Stimulated activated naive B cell treated with anti-CD40 and anti-IgM and Interleukin-4, amounts not matched to agents 10 μg/mL and 1 μg/mL and 100 μg/mL, for 72 hours (primary cell): ENCODE measurements around the gene PCDH9.

ENCODE experiments used
- ATAC-seq, 2 donors: fragments of 150-1000 bp; cut with Tn5 transposase; replicated peaks; 2 replicates each; pipeline ENCODE4 v1.10.0; 2021; ENCODE audit warnings: moderate library complexity in 1 of 2
- DNase-seq: peaks from one replicate; pipeline ENCODE4 v3.0.0; 2021
- H3K27ac Mint-ChIP-seq: one replicate; pipeline ENCODE4 v1.8.0; 2022; ENCODE audit warnings: mild to moderate bottlenecking, mixed read lengths
- H3K27me3 Mint-ChIP-seq, 2 donors: one replicate each; pipeline ENCODE4 v1.8.0; 2022; ENCODE audit warnings: mixed read lengths in 2 of 2
- H3K36me3 Mint-ChIP-seq, 2 donors: one replicate each; pipeline ENCODE4 v1.8.0; 2022; ENCODE audit warnings: mixed read lengths in 2 of 2, mild to moderate bottlenecking in 1 of 2
- H3K4me1 Mint-ChIP-seq, 2 donors: one replicate each; pipeline ENCODE4 v1.8.0; 2022; ENCODE audit warnings: mixed read lengths in 2 of 2, mild to moderate bottlenecking in 1 of 2
- H3K4me3 Mint-ChIP-seq, 2 donors: one replicate each; pipeline ENCODE4 v1.8.0; 2022; ENCODE audit warnings: mild to moderate bottlenecking in 2 of 2, mixed read lengths in 2 of 2, moderate library complexity in 1 of 2
- H3K9me3 Mint-ChIP-seq, 2 donors: one replicate each; pipeline ENCODE4 v1.8.0; 2022; ENCODE audit warnings: mixed read lengths in 2 of 2, mild to moderate bottlenecking in 1 of 2

PCDH9 gene

GRCh38 chr13:66534561-66534960, 695.6 kb downstream of the PCDH9 start:
- no peak for ATAC-seq
- no peaks in the 10 kb centered on the region for H3K36me3 Mint-ChIP-seq
- H3K27me3 Mint-ChIP-seq = no peaks in the 10 kb centered on the region
- no peak for DNase-seq
- H3K9me3 Mint-ChIP-seq = peaks cover 4% of the 10 kb centered on the region in 2 donors
- no peak overlapping the region for H3K27ac Mint-ChIP-seq
- no peaks in the 10 kb centered on the region for H3K4me1 Mint-ChIP-seq
- H3K4me3 Mint-ChIP-seq = no peak overlapping the region

- no peak for ATAC-seq
- no peak overlapping the region for H3K4me3 Mint-ChIP-seq
- DNase-seq = no peak
- H3K4me1 Mint-ChIP-seq = no peaks in the 10 kb centered on the region
- H3K9me3 Mint-ChIP-seq = no peaks in the 10 kb centered on the region
- H3K27me3 Mint-ChIP-seq = no peaks in the 10 kb centered on the region
- no peaks in the 10 kb centered on the region for H3K36me3 Mint-ChIP-seq
- H3K27ac Mint-ChIP-seq = no peak overlapping the region
Measured at GRCh38 chr13:66532845-66533244, 697.3 kb downstream of the PCDH9 start.

GRCh38 chr13:66532146-66532545, 698.0 kb downstream of the PCDH9 start:
- DNase-seq = no peak
- H3K4me1 Mint-ChIP-seq = no peaks in the 10 kb centered on the region

GRCh38 chr13:66530686-66531085, 699.5 kb downstream of the PCDH9 start:
- Mint-ChIP-seq H3K27me3 (peaks cover 0 to 3% of the 10 kb centered on the region in 2 donors), H3K4me1 (peaks cover 0 to 2% of the 10 kb centered on the region in 2 donors), H3K36me3 (no peaks in the 10 kb centered on the region)

More at GRCh38 chr13:66532146-66532545, 698.0 kb downstream of the PCDH9 start:
- Mint-ChIP-seq H3K9me3 (no peaks in the 10 kb centered on the region), H3K4me3 (no peak overlapping the region), H3K36me3 (no peaks in the 10 kb centered on the region), H3K27ac (no peak overlapping the region), H3K27me3 (no peaks in the 10 kb centered on the region)
- ATAC-seq = no peak

GRCh38 chr13:66530158-66530557, 700.0 kb downstream of the PCDH9 start:
- H3K36me3 Mint-ChIP-seq = no peaks in the 10 kb centered on the region
- H3K4me1 Mint-ChIP-seq = peaks cover 0 to 2% of the 10 kb centered on the region in 2 donors
- H3K4me3 Mint-ChIP-seq = no peak overlapping the region
- ATAC-seq = no peak
- H3K27me3 Mint-ChIP-seq = peaks cover 0 to 3% of the 10 kb centered on the region in 2 donors
- H3K9me3 Mint-ChIP-seq = no peaks in the 10 kb centered on the region
- DNase-seq = no peak
- H3K27ac Mint-ChIP-seq = no peak overlapping the region

More at GRCh38 chr13:66530686-66531085, 699.5 kb downstream of the PCDH9 start:
- no peak overlapping the region for H3K4me3 Mint-ChIP-seq
- DNase-seq (no peak), ATAC-seq (no peak)
- H3K27ac Mint-ChIP-seq = no peak overlapping the region
- no peaks in the 10 kb centered on the region for H3K9me3 Mint-ChIP-seq

- Mint-ChIP-seq H3K4me1 (peaks cover 0 to 4% of the 10 kb centered on the region in 2 donors), H3K4me3 (no peak overlapping the region), H3K36me3 (no peaks in the 10 kb centered on the region), H3K27me3 (peaks cover 0 to 3% of the 10 kb centered on the region in 2 donors), H3K27ac (no peak overlapping the region), H3K9me3 (no peaks in the 10 kb centered on the region)
- ATAC-seq (no peak), DNase-seq (no peak)
Measured at GRCh38 chr13:66528944-66529576, 701.1 kb downstream of the PCDH9 start.

GRCh38 chr13:66528180-66528579, 702.0 kb downstream of the PCDH9 start:
- DNase-seq (no peak), ATAC-seq (no peak)
- H3K9me3 Mint-ChIP-seq = no peaks in the 10 kb centered on the region
- no peak overlapping the region for H3K27ac Mint-ChIP-seq
- H3K4me3 Mint-ChIP-seq = no peak overlapping the region
- H3K36me3 Mint-ChIP-seq = no peaks in the 10 kb centered on the region
- H3K27me3 Mint-ChIP-seq = peaks cover 0 to 7% of the 10 kb centered on the region in 2 donors
- peaks cover 0 to 4% of the 10 kb centered on the region in 2 donors for H3K4me1 Mint-ChIP-seq

- Mint-ChIP-seq H3K36me3 (no peaks in the 10 kb centered on the region), H3K27me3 (peaks cover 0 to 4% of the 10 kb centered on the region in 2 donors), H3K27ac (no peak overlapping the region), H3K9me3 (no peaks in the 10 kb centered on the region), H3K4me1 (peaks cover 0 to 3% of the 10 kb centered on the region in 2 donors), H3K4me3 (no peak overlapping the region)
- DNase-seq (no peak), ATAC-seq (no peak)
Measured at GRCh38 chr13:66520511-66521355, 709.4 kb downstream of the PCDH9 start.

- no peak overlapping the region for H3K4me3 Mint-ChIP-seq
- no peaks in the 10 kb centered on the region for H3K4me1 Mint-ChIP-seq
- ATAC-seq = no peak
- H3K9me3 Mint-ChIP-seq = no peaks in the 10 kb centered on the region
- DNase-seq = no peak
- H3K27me3 Mint-ChIP-seq = peaks cover 0 to 4% of the 10 kb centered on the region in 2 donors
- H3K36me3 Mint-ChIP-seq = no peaks in the 10 kb centered on the region
- no peak overlapping the region for H3K27ac Mint-ChIP-seq
Measured at GRCh38 chr13:66519259-66519658, 710.9 kb downstream of the PCDH9 start.

- no peaks in the 10 kb centered on the region for H3K27me3 Mint-ChIP-seq
- no peaks in the 10 kb centered on the region for H3K4me1 Mint-ChIP-seq
- no peak overlapping the region for H3K27ac Mint-ChIP-seq
- DNase-seq (no peak), ATAC-seq (no peak)
- H3K9me3 Mint-ChIP-seq = no peaks in the 10 kb centered on the region
- no peak overlapping the region for H3K4me3 Mint-ChIP-seq
- H3K36me3 Mint-ChIP-seq = no peaks in the 10 kb centered on the region
Measured at GRCh38 chr13:66518068-66518467, 712.1 kb downstream of the PCDH9 start.

- H3K36me3 Mint-ChIP-seq = no peaks in the 10 kb centered on the region
- H3K4me1 Mint-ChIP-seq = peaks cover 2 to 6% of the 10 kb centered on the region in 2 donors
- H3K9me3 Mint-ChIP-seq = no peaks in the 10 kb centered on the region
- ATAC-seq (no peak), DNase-seq (no peak)
- H3K27me3 Mint-ChIP-seq = no peaks in the 10 kb centered on the region
- no peak overlapping the region for H3K27ac Mint-ChIP-seq
- no peak overlapping the region for H3K4me3 Mint-ChIP-seq
Measured at GRCh38 chr13:66513728-66514127, 716.4 kb downstream of the PCDH9 start.

- DNase-seq = no peak
- no peak for ATAC-seq
- H3K36me3 Mint-ChIP-seq = peaks cover 2 to 4% of the 10 kb centered on the region in 2 donors
- H3K9me3 Mint-ChIP-seq = no peaks in the 10 kb centered on the region
- no peak overlapping the region for H3K27ac Mint-ChIP-seq
- no peak overlapping the region for H3K4me3 Mint-ChIP-seq
- H3K27me3 Mint-ChIP-seq = no peaks in the 10 kb centered on the region
- peaks cover 5 to 6% of the 10 kb centered on the region in 2 donors for H3K4me1 Mint-ChIP-seq
Measured at GRCh38 chr13:66509175-66509574, 721.0 kb downstream of the PCDH9 start.

GRCh38 chr13:66508153-66508909, 721.8 kb downstream of the PCDH9 start:
- DNase-seq (no peak), ATAC-seq (no peak)
- no peak overlapping the region for H3K4me3 Mint-ChIP-seq
- H3K27ac Mint-ChIP-seq = no peak overlapping the region
- H3K36me3 Mint-ChIP-seq = peaks cover 2 to 4% of the 10 kb centered on the region in 2 donors
- H3K9me3 Mint-ChIP-seq = no peaks in the 10 kb centered on the region
- peaks cover 5 to 6% of the 10 kb centered on the region in 2 donors for H3K4me1 Mint-ChIP-seq
- no peaks in the 10 kb centered on the region for H3K27me3 Mint-ChIP-seq

- ATAC-seq (no peak), DNase-seq (no peak)
- Mint-ChIP-seq H3K36me3 (peaks cover 2 to 4% of the 10 kb centered on the region in 2 donors), H3K27ac (no peak overlapping the region), H3K4me3 (no peak overlapping the region), H3K27me3 (no peaks in the 10 kb centered on the region), H3K4me1 (peaks cover 5 to 6% of the 10 kb centered on the region in 2 donors), H3K9me3 (no peaks in the 10 kb centered on the region)
Measured at GRCh38 chr13:66506979-66507378, 723.2 kb downstream of the PCDH9 start.
